Measurements from ENCODE around the gene AVPR2. TPM values are rescaled to one million over a fixed set of nuclear protein-coding genes. Genes with fewer than 3 reads are reported as not detected.

AVPR2 gene
- total and polyA plus RNA-seq, 9 of the 15 experiments (the other 6 are each of a cell fraction or from before 2014, with no cell fraction given): not detected

DNA sequence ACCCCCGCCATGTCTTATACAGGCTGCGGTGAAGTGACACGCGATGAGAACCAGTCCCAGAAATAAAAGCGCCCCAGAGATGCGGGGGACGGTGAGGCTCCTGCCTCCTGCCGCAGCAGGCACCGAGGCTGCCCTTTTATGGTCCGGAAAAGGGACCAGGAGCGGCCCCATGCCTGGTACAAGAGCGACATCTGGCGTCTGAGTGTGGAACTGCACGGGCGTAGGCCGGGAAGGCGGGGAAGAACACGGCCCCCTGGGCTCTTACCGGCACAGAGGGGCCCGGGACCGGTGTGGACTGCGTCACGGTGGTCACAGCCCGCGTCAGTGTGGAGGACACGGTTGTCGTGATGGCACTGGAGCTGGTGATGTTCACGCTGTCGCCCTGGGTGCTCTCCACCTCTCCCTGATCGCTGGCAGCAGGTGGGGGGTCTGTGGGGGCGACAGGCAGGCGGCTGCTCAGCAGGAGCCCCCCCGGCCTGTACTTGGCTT, 48.9 kb downstream of the AVPR2 start (continued):
- TF ChIP-seq NBN (IDR thresholded peaks at IDR 0.05; ENCODE audit: low read depth) (no peak), NR2F6 (CRISPR knock-in tag; IDR thresholded peaks at IDR 0.05) (no peak), POLR2G (IDR thresholded peaks at IDR 0.05; ENCODE audit: low read depth, low read length) (peak; percentile 72), RBM22 (IDR thresholded peaks at IDR 0.05; ENCODE audit: low read depth, low read length, poor library complexity, severe bottlenecking) (peak; percentile 67), ZNF384 (IDR thresholded peaks at IDR 0.05; ENCODE audit: low read depth, low read length) (no peak), SIRT6 (IDR thresholded peaks at IDR 0.05; ENCODE audit: low read depth, low read length) (no peak), SLC30A9 (CRISPR knock-in tag; IDR thresholded peaks at IDR 0.05) (no peak), TSC22D4 (tag; IDR thresholded peaks at IDR 0.05) (no peak), ZFP91 (CRISPR knock-in tag; IDR thresholded peaks at IDR 0.05) (peak; percentile 50; the same call in 1 of the 2 replicates), CHD2 (IDR thresholded peaks at IDR 0.05; ENCODE audit: low read depth, low read length) (no peak), HNRNPH1 (optimal IDR thresholded peaks at IDR 0.05; ENCODE audit: low read depth, low read length) (no peak), HCFC1 (IDR thresholded peaks at IDR 0.05; ENCODE audit: low read depth, low read length) (0 out of 2 replicates have a peak, but pooled peaks have one; percentile 7), TRIM28 (IDR thresholded peaks at IDR 0.05) (no peak), ZBTB7A (IDR thresholded peaks at IDR 0.05; ENCODE audit: borderline replicate concordance, control insufficient read depth, low read depth, low read length) (peak; percentile 41; the same call in 1 of the 2 replicates), UBTF (IDR thresholded peaks at IDR 0.05; ENCODE audit: borderline replicate concordance in 1 of 2, low read depth in 2 of 2, low read length in 2 of 2) (no peak), SP1 (CRISPR knock-in tag; IDR thresholded peaks at IDR 0.05) (peak; percentile 49; the same call in 1 of the 2 replicates), ARID2 (IDR thresholded peaks at IDR 0.05) (0 out of 2 replicates have a peak, but pooled peaks have one; percentile 12), PHTF2 (CRISPR knock-in tag; IDR thresholded peaks at IDR 0.05) (no peak), ZFX (CRISPR knock-in tag; IDR thresholded peaks at IDR 0.05) (no peak; the same call in 1 of the 2 replicates), GABPB1 (CRISPR knock-in tag; IDR thresholded peaks at IDR 0.05) (0 out of 2 replicates have a peak, but pooled peaks have one; percentile 19)
- TF ChIP-seq, protein P1, sequence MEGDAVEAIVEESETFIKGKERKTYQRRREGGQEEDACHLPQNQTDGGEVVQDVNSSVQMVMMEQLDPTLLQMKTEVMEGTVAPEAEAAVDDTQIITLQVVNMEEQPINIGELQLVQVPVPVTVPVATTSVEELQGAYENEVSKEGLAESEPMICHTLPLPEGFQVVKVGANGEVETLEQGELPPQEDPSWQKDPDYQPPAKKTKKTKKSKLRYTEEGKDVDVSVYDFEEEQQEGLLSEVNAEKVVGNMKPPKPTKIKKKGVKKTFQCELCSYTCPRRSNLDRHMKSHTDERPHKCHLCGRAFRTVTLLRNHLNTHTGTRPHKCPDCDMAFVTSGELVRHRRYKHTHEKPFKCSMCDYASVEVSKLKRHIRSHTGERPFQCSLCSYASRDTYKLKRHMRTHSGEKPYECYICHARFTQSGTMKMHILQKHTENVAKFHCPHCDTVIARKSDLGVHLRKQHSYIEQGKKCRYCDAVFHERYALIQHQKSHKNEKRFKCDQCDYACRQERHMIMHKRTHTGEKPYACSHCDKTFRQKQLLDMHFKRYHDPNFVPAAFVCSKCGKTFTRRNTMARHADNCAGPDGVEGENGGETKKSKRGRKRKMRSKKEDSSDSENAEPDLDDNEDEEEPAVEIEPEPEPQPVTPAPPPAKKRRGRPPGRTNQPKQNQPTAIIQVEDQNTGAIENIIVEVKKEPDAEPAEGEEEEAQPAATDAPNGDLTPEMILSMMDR (IDR thresholded peaks at IDR 0.05 in 2 of 3, conservative IDR thresholded peaks at IDR 0.05 in 1 of 3; ENCODE audit: insufficient read depth in 2 of 3, low read depth in 1 of 3, low read length in 3 of 3): peak; percentile 79 to 88 (median 84)
- TF ChIP-seq, protein P2, sequence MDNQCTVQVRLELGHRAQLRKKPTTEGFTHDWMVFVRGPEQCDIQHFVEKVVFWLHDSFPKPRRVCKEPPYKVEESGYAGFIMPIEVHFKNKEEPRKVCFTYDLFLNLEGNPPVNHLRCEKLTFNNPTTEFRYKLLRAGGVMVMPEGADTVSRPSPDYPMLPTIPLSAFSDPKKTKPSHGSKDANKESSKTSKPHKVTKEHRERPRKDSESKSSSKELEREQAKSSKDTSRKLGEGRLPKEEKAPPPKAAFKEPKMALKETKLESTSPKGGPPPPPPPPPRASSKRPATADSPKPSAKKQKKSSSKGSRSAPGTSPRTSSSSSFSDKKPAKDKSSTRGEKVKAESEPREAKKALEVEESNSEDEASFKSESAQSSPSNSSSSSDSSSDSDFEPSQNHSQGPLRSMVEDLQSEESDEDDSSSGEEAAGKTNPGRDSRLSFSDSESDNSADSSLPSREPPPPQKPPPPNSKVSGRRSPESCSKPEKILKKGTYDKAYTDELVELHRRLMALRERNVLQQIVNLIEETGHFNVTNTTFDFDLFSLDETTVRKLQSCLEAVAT (IDR thresholded peaks at IDR 0.05): no peak

Measured in K562 (cell line).